Liver (tissue), 9 donors: ENCODE results near the gene ZNF548. TPM values are rescaled to one million over a fixed set of nuclear protein-coding genes. Genes with fewer than 3 reads are reported as not detected.

ENCODE experiments used
- DNase-seq: peaks from one replicate; pipeline ENCODE4 v3.0.0-alpha.2; 2017; ENCODE audit warnings: low spot score
- H3K27ac ChIP-seq, 2 donors: one replicate each; pipeline ENCODE4 v1.7.0; 2013; ENCODE audit warnings: inconsistent platforms in 2 of 2, low read length in 2 of 2, control low read depth in 1 of 2, low read depth in 1 of 2, mild to moderate bottlenecking in 1 of 2
- H3K27me3 ChIP-seq, 4 donors: one replicate each; pipeline versions ENCODE4 v1.6.1 to v1.7.0; 2013; ENCODE audit warnings: low read length in 3 of 4, inconsistent platforms in 1 of 4, mild to moderate bottlenecking in 1 of 4, moderate library complexity in 1 of 4; ENCODE audit not compliant: control insufficient read depth in 4 of 4, insufficient read depth in 4 of 4
- H3K36me3 ChIP-seq, 4 donors: one replicate each; pipeline versions ENCODE4 v1.6.1 to v1.7.0; 2013; ENCODE audit warnings: low read length in 3 of 4, mild to moderate bottlenecking in 3 of 4, low read depth in 1 of 4, moderate library complexity in 1 of 4; ENCODE audit not compliant: control insufficient read depth in 4 of 4, insufficient read depth in 3 of 4
- H3K4me1 ChIP-seq, 4 donors: one replicate each; pipeline versions ENCODE4 v1.6.1 to v1.7.0; 2013; ENCODE audit warnings: low read length in 3 of 4, mild to moderate bottlenecking in 3 of 4, moderate library complexity in 1 of 4; ENCODE audit not compliant: control insufficient read depth in 4 of 4, insufficient read depth in 4 of 4
- H3K4me3 ChIP-seq, 3 donors: one replicate each; pipeline versions ENCODE4 v1.6.1 to v1.7.0; 2013; ENCODE audit warnings: low read length in 3 of 3, control low read depth in 1 of 3, low read depth in 1 of 3, mild to moderate bottlenecking in 1 of 3
- H3K9ac ChIP-seq, 2 donors: one replicate each; pipeline ENCODE4 v1.7.0; 2013; ENCODE audit warnings: low read length in 2 of 2, mild to moderate bottlenecking in 2 of 2, moderate library complexity in 2 of 2, control low read depth in 1 of 2, low read depth in 1 of 2
- H3K9me3 ChIP-seq, 4 donors: one replicate each; pipeline versions ENCODE4 v1.6.1 to v1.7.0; 2013; ENCODE audit warnings: low read length in 3 of 4; ENCODE audit not compliant: control insufficient read depth in 4 of 4
- ATF3 ChIP-seq: IDR thresholded peaks from 2 replicates; pipeline ENCODE4 v1.6.1; 2016; ENCODE audit warnings: antibody characterized with exemption
- CTCF ChIP-seq: fragments of 150-350 bp; IDR thresholded peaks from 2 replicates; pipeline ENCODE4 v1.5.1; 2017; ENCODE audit warnings: improper control_type of control experiment, low read depth, low read length; ENCODE audit not compliant: missing input control
- EGR1 ChIP-seq, 2 donors: IDR thresholded peaks; 2 replicates each; pipeline ENCODE4 v1.6.1; 2016 to 2018; ENCODE audit warnings: antibody characterized with exemption in 2 of 2, low read depth in 2 of 2
- FOXA1 ChIP-seq: IDR thresholded peaks from 2 replicates; pipeline ENCODE4 v1.6.1; 2016; ENCODE audit warnings: antibody characterized with exemption
- FOXA2 ChIP-seq: IDR thresholded peaks from 2 replicates; pipeline ENCODE4 v1.6.1; 2016; ENCODE audit warnings: antibody characterized with exemption
- GABPA ChIP-seq, 2 donors: IDR thresholded peaks in 1 of 2; conservative IDR thresholded peaks in 1 of 2; 2 replicates each; pipeline ENCODE4 v1.6.1; 2016; ENCODE audit warnings: antibody characterized with exemption in 2 of 2, mild to moderate bottlenecking in 1 of 2, moderate library complexity in 1 of 2
- HNF4A ChIP-seq, 2 donors: conservative IDR thresholded peaks; 2 replicates each; pipeline ENCODE4 v1.6.1; 2016; ENCODE audit warnings: antibody characterized with exemption in 2 of 2, mild to moderate bottlenecking in 2 of 2
- HNF4G ChIP-seq: IDR thresholded peaks from 2 replicates; pipeline ENCODE4 v1.6.1; 2016; ENCODE audit warnings: antibody characterized with exemption
- JUND ChIP-seq, 2 donors: IDR thresholded peaks; 2 replicates each; pipeline ENCODE4 v1.6.1; 2016; ENCODE audit warnings: antibody characterized with exemption in 2 of 2
- MAX ChIP-seq: IDR thresholded peaks from 2 replicates; pipeline ENCODE4 v1.6.1; 2016; ENCODE audit warnings: antibody characterized with exemption
- NR2F2 ChIP-seq: IDR thresholded peaks from 2 replicates; pipeline ENCODE4 v1.6.1; 2016; ENCODE audit warnings: antibody characterized with exemption
- RAD21 ChIP-seq, 2 donors: IDR thresholded peaks; 2 replicates each; pipeline ENCODE4 v1.6.1; 2016; ENCODE audit warnings: antibody characterized with exemption in 2 of 2, mild to moderate bottlenecking in 2 of 2
- REST ChIP-seq: IDR thresholded peaks from 2 replicates; pipeline ENCODE4 v1.6.1; 2016; ENCODE audit warnings: antibody characterized with exemption, mild to moderate bottlenecking
- RXRA ChIP-seq, 2 donors: IDR thresholded peaks; 2 replicates each; pipeline ENCODE4 v1.6.1; 2017 to 2018; ENCODE audit warnings: antibody characterized with exemption in 2 of 2, mild to moderate bottlenecking in 1 of 2
- SP1 ChIP-seq: IDR thresholded peaks from 2 replicates; pipeline ENCODE4 v1.6.1; 2018; ENCODE audit warnings: antibody characterized with exemption, mild to moderate bottlenecking
- TAF1 ChIP-seq: conservative IDR thresholded peaks from 2 replicates; pipeline ENCODE4 v1.6.1; 2016; ENCODE audit warnings: antibody characterized with exemption, mild to moderate bottlenecking
- YY1 ChIP-seq: IDR thresholded peaks from 2 replicates; pipeline ENCODE4 v1.6.1; 2016; ENCODE audit warnings: antibody characterized with exemption, mild to moderate bottlenecking
- WGBS: extraction: QIAGEN DNeasy Blood & Tissue Kit; methylation state at CpG from one replicate; pipeline ENCODE4 v1.1.7; 2013; 5-methylcytosine and 5-hydroxymethylcytosine counted together
- polyA plus RNA-seq, 2 donors: library from polyadenylated mRNA; stranded (reverse) in 1 of 2; unstranded in 1 of 2; fragments of 200-250 nt in 1 of 2; fragments of >200 nt in 1 of 2; fragmentation: Nextera tagmentation in 1 of 2; extraction: Ambion mirVana in 1 of 2; gene quantifications; one replicate each; pipeline versions ENCODE4 v1.2.1 to v1.2.3, GENCODE V29; 2013 to 2015
- total RNA-seq, 2 donors: library from RNA; depleted of rRNA; stranded (reverse); fragments of >200 nt; gene quantifications; one replicate each; pipeline ENCODE4 v1.2.3, GENCODE V29; 2014
- TF ChIP-seq, protein P1 (sequence below): IDR thresholded peaks from 2 replicates; pipeline ENCODE4 v1.6.1; 2016; ENCODE audit warnings: antibody characterized with exemption
- donor health status: healthy.
- donor health status: healthy.
- donor health status: healthy.
- donor health status: healthy.
- donor health status: healthy.

Gene ZNF548
- 10 to 100 TPM in 1 of 2 donors, 1 to 10 TPM in 1; 7.3 to 13.9 TPM for total RNA-seq
- polyA plus RNA-seq: 1 to 10 TPM; 1.8 to 3.4 TPM

DNA sequence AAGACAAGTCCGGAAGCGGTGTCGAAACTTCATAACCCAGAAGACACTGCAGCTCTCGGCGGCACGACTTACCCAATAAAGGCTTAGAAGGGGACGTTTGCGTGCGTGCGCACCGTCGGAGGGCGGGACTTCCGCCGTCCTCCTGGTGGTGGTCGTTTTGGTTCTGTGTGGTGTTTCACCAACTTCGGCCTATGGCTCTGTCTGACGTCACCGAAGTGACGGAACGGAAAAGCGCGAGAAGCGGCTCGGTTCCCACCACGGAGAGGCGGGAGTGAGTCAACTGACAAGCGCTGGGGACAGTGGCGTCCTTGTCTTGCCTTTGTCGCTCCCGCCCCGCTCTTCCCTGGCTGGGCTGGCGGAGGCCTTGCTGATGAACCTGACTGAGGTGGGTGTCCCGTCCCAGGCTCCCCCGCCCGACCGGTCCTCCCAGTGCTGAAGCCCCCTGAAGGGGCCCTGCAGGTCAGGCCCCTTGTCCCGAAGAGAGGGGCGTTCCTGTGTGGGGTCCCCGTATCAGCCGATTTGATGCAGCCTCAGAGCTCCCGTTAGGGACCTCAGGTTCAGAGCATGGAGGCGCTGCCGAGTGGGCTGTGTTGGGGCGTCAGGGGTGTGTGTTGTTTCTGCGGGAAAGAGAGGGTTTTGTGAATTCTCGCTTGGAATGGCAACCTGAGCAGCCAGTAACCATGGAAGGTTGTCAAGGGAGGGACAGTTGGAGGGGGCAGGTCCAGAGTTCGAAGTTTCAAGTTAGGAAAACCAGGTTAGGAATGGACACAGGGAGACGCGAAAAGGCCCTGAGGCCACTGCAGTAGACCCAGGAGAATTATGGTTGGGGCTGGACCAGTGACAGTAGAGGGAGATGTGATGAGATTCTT lies at the start of gene ZNF548:
ZNF548 (plus strand) TSS at position 125 of the 869 bp plus-strand sequence; CDS start at position 371, 246 bp downstream.
- under 1% methylated on average over 50 of the region's 50 CpGs for WGBS
- H3K9ac ChIP-seq: peak within 1 kb of the TSS; percentile 52 to 86
- peaks cover 1 to 17% (median 12%) of the 10 kb centered on the region in 4 donors for H3K36me3 ChIP-seq
- peak; percentile 94 for DNase-seq
- H3K9me3 ChIP-seq: peaks cover 2 to 24% (median 19%) of the 10 kb centered on the region in 4 donors
- H3K27ac ChIP-seq: peak within 1 kb of the TSS; percentile 72 to 76
- H3K4me1 ChIP-seq: peaks cover 3 to 19% (median 11%) of the 10 kb centered on the region in 4 donors
- TF ChIP-seq TAF1 (no peak), HNF4G (peak; percentile 44), REST (peak; percentile 13), MAX (peak; percentile 71), NR2F2 (no peak), CTCF (no peak), RAD21 (IDR thresholded peaks at IDR 0.05) (peak in 1 of 2 donors; percentile 50), FOXA2 (no peak), EGR1 (IDR thresholded peaks at IDR 0.05; ENCODE audit: low read depth in 2 of 2) (peak in 1 of 2 donors; percentile 59), FOXA1 (peak; percentile 46), ATF3 (no peak), RXRA (IDR thresholded peaks at IDR 0.05) (peak in 1 of 2 donors; percentile 26), YY1 (peak; percentile 86), GABPA (IDR thresholded peaks at IDR 0.05 in 1 of 2, conservative IDR thresholded peaks at IDR 0.05 in 1 of 2) (peak; percentile 74 to 97), HNF4A (conservative IDR thresholded peaks at IDR 0.05) (peak; percentile 83 to 86), JUND (IDR thresholded peaks at IDR 0.05) (peak; percentile 31 to 38), SP1 (peak; percentile 43)
- TF ChIP-seq, protein P1, sequence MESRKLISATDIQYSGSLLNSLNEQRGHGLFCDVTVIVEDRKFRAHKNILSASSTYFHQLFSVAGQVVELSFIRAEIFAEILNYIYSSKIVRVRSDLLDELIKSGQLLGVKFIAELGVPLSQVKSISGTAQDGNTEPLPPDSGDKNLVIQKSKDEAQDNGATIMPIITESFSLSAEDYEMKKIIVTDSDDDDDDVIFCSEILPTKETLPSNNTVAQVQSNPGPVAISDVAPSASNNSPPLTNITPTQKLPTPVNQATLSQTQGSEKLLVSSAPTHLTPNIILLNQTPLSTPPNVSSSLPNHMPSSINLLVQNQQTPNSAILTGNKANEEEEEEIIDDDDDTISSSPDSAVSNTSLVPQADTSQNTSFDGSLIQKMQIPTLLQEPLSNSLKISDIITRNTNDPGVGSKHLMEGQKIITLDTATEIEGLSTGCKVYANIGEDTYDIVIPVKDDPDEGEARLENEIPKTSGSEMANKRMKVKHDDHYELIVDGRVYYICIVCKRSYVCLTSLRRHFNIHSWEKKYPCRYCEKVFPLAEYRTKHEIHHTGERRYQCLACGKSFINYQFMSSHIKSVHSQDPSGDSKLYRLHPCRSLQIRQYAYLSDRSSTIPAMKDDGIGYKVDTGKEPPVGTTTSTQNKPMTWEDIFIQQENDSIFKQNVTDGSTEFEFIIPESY: peak; percentile 97
- peak within 1 kb of the TSS; percentile 64 to 98 (median 68) for H3K4me3 ChIP-seq
- no peaks in the 10 kb centered on the region for H3K27me3 ChIP-seq
